GM12874 (cell line): Measurements from ENCODE around the gene KRT81.

Source experiments
- TF ChIP-seq, protein P1 (sequence below): IDR thresholded peaks from 2 replicates; pipeline ENCODE4 v1.5.1; 2011; ENCODE audit warnings: low read depth, mild to moderate bottlenecking, control low read depth, low read length, moderate library complexity; ENCODE audit not compliant: insufficient read depth

The KRT81 gene

DNA sequence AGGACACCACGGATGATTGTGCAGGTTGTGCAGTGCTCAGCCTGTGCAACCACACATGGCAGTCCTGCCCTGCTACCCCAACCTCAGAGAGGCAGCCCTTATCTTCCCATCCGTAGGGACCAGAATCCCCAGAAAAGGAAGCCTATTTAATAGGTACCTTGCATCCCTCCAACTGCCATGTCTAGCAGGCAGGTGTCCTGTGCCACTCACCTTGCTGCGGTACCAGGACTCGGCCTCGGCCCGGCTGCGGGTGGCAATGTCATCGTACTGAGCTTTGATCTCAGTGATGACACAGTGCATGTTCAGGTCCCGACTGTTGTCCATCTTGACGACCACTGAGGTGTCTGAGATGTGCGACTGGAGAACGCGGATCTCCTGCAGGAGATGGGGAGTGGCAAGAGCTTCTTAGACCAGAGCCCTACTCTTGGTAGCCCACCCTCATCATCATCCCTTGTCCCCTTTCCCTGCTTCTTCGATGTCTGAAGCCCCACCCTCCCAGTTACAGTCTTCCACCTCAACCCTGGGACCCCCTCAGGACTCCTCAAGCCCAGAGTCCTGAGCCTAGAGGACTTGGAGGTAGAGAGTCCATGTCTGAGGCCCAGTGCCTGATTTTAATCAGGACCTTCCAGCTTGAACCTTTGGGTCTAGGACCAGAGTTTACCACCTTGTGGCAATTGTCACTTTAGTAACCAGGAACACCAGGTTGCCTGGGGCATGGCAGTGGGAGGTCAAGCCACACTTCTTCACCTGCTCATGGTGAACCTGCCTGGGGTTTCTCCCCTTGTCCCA is 37.7 kb downstream of the KRT81 start:
- TF ChIP-seq, protein P1, sequence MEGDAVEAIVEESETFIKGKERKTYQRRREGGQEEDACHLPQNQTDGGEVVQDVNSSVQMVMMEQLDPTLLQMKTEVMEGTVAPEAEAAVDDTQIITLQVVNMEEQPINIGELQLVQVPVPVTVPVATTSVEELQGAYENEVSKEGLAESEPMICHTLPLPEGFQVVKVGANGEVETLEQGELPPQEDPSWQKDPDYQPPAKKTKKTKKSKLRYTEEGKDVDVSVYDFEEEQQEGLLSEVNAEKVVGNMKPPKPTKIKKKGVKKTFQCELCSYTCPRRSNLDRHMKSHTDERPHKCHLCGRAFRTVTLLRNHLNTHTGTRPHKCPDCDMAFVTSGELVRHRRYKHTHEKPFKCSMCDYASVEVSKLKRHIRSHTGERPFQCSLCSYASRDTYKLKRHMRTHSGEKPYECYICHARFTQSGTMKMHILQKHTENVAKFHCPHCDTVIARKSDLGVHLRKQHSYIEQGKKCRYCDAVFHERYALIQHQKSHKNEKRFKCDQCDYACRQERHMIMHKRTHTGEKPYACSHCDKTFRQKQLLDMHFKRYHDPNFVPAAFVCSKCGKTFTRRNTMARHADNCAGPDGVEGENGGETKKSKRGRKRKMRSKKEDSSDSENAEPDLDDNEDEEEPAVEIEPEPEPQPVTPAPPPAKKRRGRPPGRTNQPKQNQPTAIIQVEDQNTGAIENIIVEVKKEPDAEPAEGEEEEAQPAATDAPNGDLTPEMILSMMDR: no peak

- TF ChIP-seq, protein P1: no peak
Observed at GRCh38 chr12:52252728-52253343, 38.5 kb downstream of the KRT81 start.

GRCh38 chr12:52252175-52252615 is 39.1 kb downstream of the KRT81 start:
- TF ChIP-seq, protein P1: peak; percentile 29; the same call in 1 of the 2 replicates

DNA sequence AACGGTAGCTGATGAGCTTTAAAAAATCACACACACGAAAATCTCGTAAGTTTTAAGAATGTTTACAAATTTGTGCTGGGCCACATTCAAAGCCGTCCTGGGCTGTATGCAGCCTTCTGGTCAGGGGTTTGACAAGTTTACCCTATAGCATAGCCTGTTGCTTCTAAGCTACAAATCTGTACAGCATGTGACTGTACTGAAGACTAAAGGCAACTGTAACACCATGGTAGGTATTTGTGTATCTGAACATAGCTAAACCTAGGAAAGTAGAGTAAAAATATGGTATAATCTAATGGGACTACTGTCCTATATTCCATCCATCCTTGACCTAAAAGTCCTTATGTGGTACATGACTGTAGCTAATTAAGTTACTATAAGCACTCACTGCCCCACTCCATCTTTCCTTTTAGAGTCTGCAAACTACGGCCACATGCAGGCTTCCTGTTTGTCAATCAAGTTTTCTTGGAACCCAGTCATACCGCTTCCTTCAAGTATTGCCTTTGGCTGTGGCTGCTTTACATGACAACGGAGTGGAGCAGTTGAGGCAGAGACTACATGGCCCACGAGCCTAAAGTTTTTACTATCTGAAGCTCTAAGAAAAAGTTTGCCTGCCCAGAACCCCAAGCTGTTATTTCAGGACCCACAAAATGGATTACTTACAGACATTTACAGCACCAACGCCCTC is 39.8 kb downstream of the KRT81 start:
- TF ChIP-seq, protein P1: no peak

- TF ChIP-seq, protein P1: 0 out of 2 replicates have a peak, but pooled peaks have one; percentile 7
Observed at GRCh38 chr12:52250048-52250990, 41.0 kb downstream of the KRT81 start.

GRCh38 chr12:52249511-52250047 is 41.8 kb downstream of the KRT81 start:
- TF ChIP-seq, protein P1: no peak
